BE2C (cell line): ENCODE data around the gene RAMAC.

ENCODE experiments used
- DNase-seq: peaks from one replicate; pipeline ENCODE4 v3.0.0-alpha.2; 2020
- H3K27me3 ChIP-seq: fragments of 250-450 bp; sonication (Bioruptor Pico); 2 replicates; pipeline ENCODE4 v1.5.1; 2020; ENCODE audit warnings: mild to moderate bottlenecking
- H3K36me3 ChIP-seq: fragments of 250-450 bp; sonication (Bioruptor Pico); 2 replicates; pipeline ENCODE4 v1.5.1; 2020; ENCODE audit warnings: mild to moderate bottlenecking
- H3K4me1 ChIP-seq: fragments of 250-450 bp; sonication (Bioruptor Pico); 2 replicates; pipeline ENCODE4 v1.5.1; 2020
- H3K4me3 ChIP-seq: 2 replicates; pipeline ENCODE4 v1.5.1; 2011; ENCODE audit warnings: low read depth, low read length
- H3K9me3 ChIP-seq: fragments of 250-450 bp; sonication (Bioruptor Pico); 2 replicates; pipeline ENCODE4 v1.5.1; 2020
- CTCF ChIP-seq: IDR thresholded peaks from 2 replicates; pipeline ENCODE4 v1.5.1; 2012; ENCODE audit warnings: mild to moderate bottlenecking, low read depth, low read length

The RAMAC gene

DNA sequence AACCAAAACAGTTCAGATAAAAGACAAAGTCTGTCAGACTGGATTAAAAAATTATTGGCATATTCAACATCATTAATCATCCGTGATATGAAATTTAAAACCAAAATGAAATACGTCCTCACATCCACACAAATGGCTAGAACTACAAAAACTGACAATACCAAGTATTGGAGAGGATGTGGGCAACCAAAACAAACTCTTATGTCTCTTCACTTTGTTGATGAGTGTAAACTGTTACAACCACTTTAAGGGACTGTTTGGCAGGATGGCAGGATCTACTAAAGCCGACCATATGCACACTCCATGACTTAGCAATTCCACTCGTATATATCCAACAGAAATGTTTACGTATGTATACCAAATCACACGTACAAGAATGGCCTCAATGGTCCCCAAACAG, 50.2 kb downstream of the RAMAC start:
- H3K36me3 ChIP-seq, result peaks cover 45% of the 10 kb centered on the region
- H3K4me3 ChIP-seq, result no peak overlapping the region
- H3K9me3 ChIP-seq, result no peaks in the 10 kb centered on the region
- TF ChIP-seq CTCF, result no peak
- no peaks in the 10 kb centered on the region for H3K27me3 ChIP-seq
- DNase-seq, result no peak
- H3K4me1 ChIP-seq, result no peaks in the 10 kb centered on the region

- Histone ChIP-seq H3K36me3 (peaks cover 48% of the 10 kb centered on the region), H3K9me3 (no peaks in the 10 kb centered on the region), H3K4me3 (no peak overlapping the region), H3K4me1 (no peaks in the 10 kb centered on the region), H3K27me3 (no peaks in the 10 kb centered on the region)
- TF ChIP-seq CTCF, result no peak
- DNase-seq, result no peak
These were observed 53.2 kb downstream of the RAMAC start for GRCh38 chr15:83039206-83039605.
